Measurements from ENCODE around the gene CFAP61.

GRCh38 chr20:20210943-20211273 lies 158.6 kb downstream of the CFAP61 start:
- TF ChIP-seq CTCF (IDR thresholded peaks at IDR 0.05; ENCODE audit: insufficient read depth, low read depth, low read length) (no peak), EZH2 (IDR thresholded peaks at IDR 0.05; ENCODE audit: insufficient read depth, low read length) (no peak)

All from astrocyte (in vitro differentiated cells and primary cell).